HCT116 (cell line): ENCODE measurements around the gene TINCR. TPM values are rescaled to one million over a fixed set of nuclear protein-coding genes. Genes with fewer than 3 reads are reported as not detected.

Source experiments
- ATAC-seq: fragments of 200-7000 bp; cut with Tn5 transposase; 2 replicates; pipeline ENCODE4 v1.9.1; 2020; ENCODE audit warnings: mild to moderate bottlenecking, moderate library complexity
- BruUV-seq: library from RNA; stranded (reverse); fragments of 400-500 nt; replicated peaks from 2 replicates; lab custom pipeline; 2021; lab: Mats Ljungman, UMichigan
- CTCF ChIA-PET: fragments of 300-600 bp; sonication (Branson Sonifier 250); formaldehyde crosslinking; loops from one replicate; lab custom pipeline; 2021; ENCODE audit warnings: antibody characterized with exemption; lab: Charles Lee
- POLR2A ChIA-PET: fragments of 300-600, 350-600 bp; sonication (Branson Sonifier 250); formaldehyde crosslinking; loops from one replicate; lab custom pipeline; 2021; ENCODE audit warnings: antibody characterized with exemption; lab: Charles Lee
- RAD21 ChIA-PET, 2 experiments: fragments of 300-600 bp; sonication (Branson Sonifier 250); formaldehyde crosslinking; loops; one replicate each; lab custom pipeline; 2023; ENCODE audit warnings: low total read pairs in 2 of 2; ENCODE audit not compliant: uncharacterized antibody in 2 of 2, unreplicated experiment in 2 of 2, low non-redundant PET in 1 of 2; lab: Charles Lee
- DNase-seq: peaks from one replicate; pipeline ENCODE4 v3.0.0-alpha.2; 2010; ENCODE audit warnings: low read depth, low spot score
- H2AFZ ChIP-seq: fragments of 200-600 bp; shearing (Covaris generic), sonication (generic); 2 replicates; pipeline ENCODE4 v1.6.1; 2017; ENCODE audit warnings: low read depth, mixed run types, mixed read lengths, antibody characterized with exemption, low read length; ENCODE audit not compliant: poor library complexity, severe bottlenecking
- H3K27ac ChIP-seq: 2 replicates; pipeline ENCODE4 v1.5.1; 2012; ENCODE audit warnings: low read depth, low read length
- H3K27me3 ChIP-seq: fragments of 200-600 bp; sonication (generic); 2 replicates; pipeline ENCODE4 v1.6.1; 2016; ENCODE audit warnings: mixed run types, low read length, mixed read lengths; ENCODE audit not compliant: insufficient read depth
- H3K36me3 ChIP-seq, 2 experiments: fragments of 200-500 bp in 1 of 2; fragments of 200-600 bp in 1 of 2; sonication (Bioruptor generic) in 1 of 2; sonication (generic) in 1 of 2; 2 replicates each; pipeline versions ENCODE4 v1.5.1 to v1.6.1; 2014 to 2016; ENCODE audit warnings: low read length in 2 of 2, inconsistent platforms in 1 of 2, mixed read lengths in 1 of 2, mixed run types in 1 of 2; ENCODE audit not compliant: insufficient read depth in 2 of 2, control insufficient read depth in 1 of 2
- H3K4me1 ChIP-seq, 2 experiments: fragments of 200-600 bp in 1 of 2; sonication (generic) in 1 of 2; 2 replicates each; pipeline versions ENCODE4 v1.5.1 to v1.6.1; 2012 to 2017; ENCODE audit warnings: low read length in 2 of 2, inconsistent platforms in 1 of 2, mild to moderate bottlenecking in 1 of 2, mixed read lengths in 1 of 2, mixed run types in 1 of 2, moderate library complexity in 1 of 2; ENCODE audit not compliant: insufficient read depth in 2 of 2, control insufficient read depth in 1 of 2
- H3K4me2 ChIP-seq: fragments of 200-600 bp; sonication (generic); 2 replicates; pipeline ENCODE4 v1.6.1; 2017; ENCODE audit warnings: mixed run types, low read length, mixed read lengths
- H3K4me3 ChIP-seq, 2 experiments: fragments of 200-600 bp in 1 of 2; sonication (generic) in 1 of 2; replicated peaks in 1 of 2; 2 replicates each; pipeline ENCODE4 v1.5.1; 2011 to 2016; ENCODE audit warnings: low read length in 2 of 2, control low read depth in 1 of 2, low read depth in 1 of 2, mild to moderate bottlenecking in 1 of 2, mixed read lengths in 1 of 2, mixed run types in 1 of 2
- H3K79me2 ChIP-seq: fragments of 200-600 bp; sonication (generic); 2 replicates; pipeline ENCODE4 v1.6.1; 2017; ENCODE audit warnings: mild to moderate bottlenecking, mixed run types, low read length, moderate library complexity, mixed read lengths; ENCODE audit not compliant: insufficient read depth
- H3K9ac ChIP-seq: fragments of 200-600 bp; sonication (generic); 2 replicates; pipeline ENCODE4 v1.6.1; 2016; ENCODE audit warnings: low read length, mixed read lengths
- H3K9me2 ChIP-seq: fragments of 200-600 bp; sonication (generic), shearing (Covaris generic); 2 replicates; pipeline ENCODE4 v1.6.1; 2017; ENCODE audit warnings: mixed run types, mild to moderate bottlenecking, moderate library complexity; ENCODE audit not compliant: insufficient read depth
- H3K9me3 ChIP-seq, 2 experiments: fragments of 200-500 bp in 1 of 2; fragments of 200-600 bp in 1 of 2; sonication (Bioruptor generic) in 1 of 2; sonication (generic) in 1 of 2; 2 replicates each; pipeline ENCODE4 v1.6.1; 2014 to 2017; ENCODE audit warnings: low read length in 2 of 2, mixed read lengths in 2 of 2, inconsistent platforms in 1 of 2, low read depth in 1 of 2, mild to moderate bottlenecking in 1 of 2, mixed run types in 1 of 2, moderate library complexity in 1 of 2; ENCODE audit not compliant: control insufficient read depth in 1 of 2, insufficient read depth in 1 of 2
- H4K20me1 ChIP-seq: fragments of 200-600 bp; sonication (generic), shearing (Covaris generic); 2 replicates; pipeline ENCODE4 v1.6.1; 2017; ENCODE audit warnings: mixed run types, mild to moderate bottlenecking, moderate library complexity; ENCODE audit not compliant: insufficient read depth
- CBX3 ChIP-seq: IDR thresholded peaks from 2 replicates; pipeline ENCODE4 v1.6.1; 2012; ENCODE audit warnings: low read depth
- CEBPB ChIP-seq: IDR thresholded peaks from 2 replicates; pipeline ENCODE4 v1.6.1; 2012; ENCODE audit warnings: low read depth
- ELF1 ChIP-seq: IDR thresholded peaks from 2 replicates; pipeline ENCODE4 v1.6.1; 2012; ENCODE audit warnings: low read depth, borderline replicate concordance
- EZH2phosphoT487 ChIP-seq: fragments of 200-600 bp; IDR thresholded peaks from 2 replicates; pipeline ENCODE4 v1.6.1; 2018; ENCODE audit warnings: antibody characterized with exemption, borderline replicate concordance
- FOSL1 ChIP-seq: IDR thresholded peaks from 2 replicates; pipeline ENCODE4 v1.6.1; 2012; ENCODE audit warnings: low read depth
- JUND ChIP-seq: IDR thresholded peaks from 2 replicates; pipeline ENCODE4 v1.6.1; 2012
- MAX ChIP-seq: IDR thresholded peaks from 2 replicates; pipeline ENCODE4 v1.6.1; 2012
- POLR2A ChIP-seq: IDR thresholded peaks from 2 replicates; pipeline ENCODE4 v1.7.0; 2011; ENCODE audit warnings: borderline replicate concordance; ENCODE audit not compliant: insufficient read depth, insufficient read length; ENCODE audit errors: extremely low read depth
- POLR2AphosphoS5 ChIP-seq: IDR thresholded peaks from 2 replicates; pipeline ENCODE4 v1.6.1; 2011; ENCODE audit warnings: mild to moderate bottlenecking, low read depth, low read length, moderate library complexity
- RAD21 ChIP-seq: IDR thresholded peaks from 2 replicates; pipeline ENCODE4 v1.6.1; 2012; ENCODE audit warnings: low read depth, mild to moderate bottlenecking
- SIN3A ChIP-seq: IDR thresholded peaks from 2 replicates; pipeline ENCODE4 v1.6.1; 2012; ENCODE audit warnings: low read depth
- SP1 ChIP-seq: IDR thresholded peaks from 2 replicates; pipeline ENCODE4 v1.6.1; 2012; ENCODE audit warnings: low read depth
- SRF ChIP-seq: IDR thresholded peaks from 2 replicates; pipeline ENCODE4 v1.6.1; 2012; ENCODE audit warnings: low read depth
- TCF7L2 ChIP-seq: IDR thresholded peaks from 2 replicates; pipeline ENCODE4 v1.7.0; 2011; ENCODE audit warnings: borderline replicate concordance, inconsistent platforms; ENCODE audit not compliant: insufficient read depth, insufficient read length; ENCODE audit errors: extremely low read depth
- ZFX ChIP-seq: fragments of 450-650 bp; IDR thresholded peaks from 2 replicates; pipeline ENCODE4 v1.6.1; 2017
- ZNF274 ChIP-seq: fragments of 200-500 bp; sonication (Bioruptor generic); IDR thresholded peaks from 2 replicates; pipeline ENCODE4 v1.6.1; 2014; ENCODE audit warnings: mild to moderate bottlenecking, low read depth, low read length, inconsistent platforms
- intact Hi-C: fragments of 100-400 bp; cut with micrococcal nuclease; formaldehyde crosslinking; loops from 2 replicates; pipeline ENCODE4 v1.10.0; 2022
- total RNA-seq: library from RNA; stranded (reverse); gene quantifications from one replicate; pipeline ENCODE4 v1.2.1, GENCODE V29; 2021; ENCODE audit not compliant: unreplicated experiment
- TF ChIP-seq, protein P1 (sequence below): IDR thresholded peaks from 2 replicates; pipeline ENCODE4 v1.6.1; 2012; ENCODE audit warnings: low read depth
- TF ChIP-seq, protein P2 (sequence below), 3 experiments: fragments of 200-600 bp in 1 of 3; sonication (generic) in 1 of 3; IDR thresholded peaks in 2 of 3; conservative IDR thresholded peaks in 1 of 3; 2 replicates each; pipeline ENCODE4 v1.5.1; 2012 to 2017; ENCODE audit warnings: low read depth in 2 of 3, low read length in 2 of 3, antibody characterized with exemption in 1 of 3, borderline replicate concordance in 1 of 3, control low read depth in 1 of 3, mild to moderate bottlenecking in 1 of 3, mixed read lengths in 1 of 3, mixed run types in 1 of 3, moderate library complexity in 1 of 3; ENCODE audit not compliant: insufficient read depth in 1 of 3
- TF ChIP-seq, protein P3 (sequence below): IDR thresholded peaks from 2 replicates; pipeline ENCODE4 v1.6.1; 2011; ENCODE audit warnings: mild to moderate bottlenecking, low read length, moderate library complexity; ENCODE audit not compliant: insufficient replicate concordance; ENCODE audit errors: extremely low read depth

The TINCR gene
- total RNA-seq, 1 experiment from 2014 or later, result 6.1 TPM

- Histone ChIP-seq H3K79me2 (no peaks in the 10 kb centered on the region), H3K4me2 (no peak overlapping the region), H4K20me1 (no peaks in the 10 kb centered on the region)
- no peak for ATAC-seq
- TF ChIP-seq, protein P1, sequence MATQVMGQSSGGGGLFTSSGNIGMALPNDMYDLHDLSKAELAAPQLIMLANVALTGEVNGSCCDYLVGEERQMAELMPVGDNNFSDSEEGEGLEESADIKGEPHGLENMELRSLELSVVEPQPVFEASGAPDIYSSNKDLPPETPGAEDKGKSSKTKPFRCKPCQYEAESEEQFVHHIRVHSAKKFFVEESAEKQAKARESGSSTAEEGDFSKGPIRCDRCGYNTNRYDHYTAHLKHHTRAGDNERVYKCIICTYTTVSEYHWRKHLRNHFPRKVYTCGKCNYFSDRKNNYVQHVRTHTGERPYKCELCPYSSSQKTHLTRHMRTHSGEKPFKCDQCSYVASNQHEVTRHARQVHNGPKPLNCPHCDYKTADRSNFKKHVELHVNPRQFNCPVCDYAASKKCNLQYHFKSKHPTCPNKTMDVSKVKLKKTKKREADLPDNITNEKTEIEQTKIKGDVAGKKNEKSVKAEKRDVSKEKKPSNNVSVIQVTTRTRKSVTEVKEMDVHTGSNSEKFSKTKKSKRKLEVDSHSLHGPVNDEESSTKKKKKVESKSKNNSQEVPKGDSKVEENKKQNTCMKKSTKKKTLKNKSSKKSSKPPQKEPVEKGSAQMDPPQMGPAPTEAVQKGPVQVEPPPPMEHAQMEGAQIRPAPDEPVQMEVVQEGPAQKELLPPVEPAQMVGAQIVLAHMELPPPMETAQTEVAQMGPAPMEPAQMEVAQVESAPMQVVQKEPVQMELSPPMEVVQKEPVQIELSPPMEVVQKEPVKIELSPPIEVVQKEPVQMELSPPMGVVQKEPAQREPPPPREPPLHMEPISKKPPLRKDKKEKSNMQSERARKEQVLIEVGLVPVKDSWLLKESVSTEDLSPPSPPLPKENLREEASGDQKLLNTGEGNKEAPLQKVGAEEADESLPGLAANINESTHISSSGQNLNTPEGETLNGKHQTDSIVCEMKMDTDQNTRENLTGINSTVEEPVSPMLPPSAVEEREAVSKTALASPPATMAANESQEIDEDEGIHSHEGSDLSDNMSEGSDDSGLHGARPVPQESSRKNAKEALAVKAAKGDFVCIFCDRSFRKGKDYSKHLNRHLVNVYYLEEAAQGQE, result no peak
- TF ChIP-seq RAD21, result no peak
- no peak for TF ChIP-seq ELF1
- TF ChIP-seq, protein P2, sequence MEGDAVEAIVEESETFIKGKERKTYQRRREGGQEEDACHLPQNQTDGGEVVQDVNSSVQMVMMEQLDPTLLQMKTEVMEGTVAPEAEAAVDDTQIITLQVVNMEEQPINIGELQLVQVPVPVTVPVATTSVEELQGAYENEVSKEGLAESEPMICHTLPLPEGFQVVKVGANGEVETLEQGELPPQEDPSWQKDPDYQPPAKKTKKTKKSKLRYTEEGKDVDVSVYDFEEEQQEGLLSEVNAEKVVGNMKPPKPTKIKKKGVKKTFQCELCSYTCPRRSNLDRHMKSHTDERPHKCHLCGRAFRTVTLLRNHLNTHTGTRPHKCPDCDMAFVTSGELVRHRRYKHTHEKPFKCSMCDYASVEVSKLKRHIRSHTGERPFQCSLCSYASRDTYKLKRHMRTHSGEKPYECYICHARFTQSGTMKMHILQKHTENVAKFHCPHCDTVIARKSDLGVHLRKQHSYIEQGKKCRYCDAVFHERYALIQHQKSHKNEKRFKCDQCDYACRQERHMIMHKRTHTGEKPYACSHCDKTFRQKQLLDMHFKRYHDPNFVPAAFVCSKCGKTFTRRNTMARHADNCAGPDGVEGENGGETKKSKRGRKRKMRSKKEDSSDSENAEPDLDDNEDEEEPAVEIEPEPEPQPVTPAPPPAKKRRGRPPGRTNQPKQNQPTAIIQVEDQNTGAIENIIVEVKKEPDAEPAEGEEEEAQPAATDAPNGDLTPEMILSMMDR (IDR thresholded peaks at IDR 0.05 in 2 of 3, conservative IDR thresholded peaks at IDR 0.05 in 1 of 3; ENCODE audit: borderline replicate concordance in 1 of 3, insufficient read depth in 1 of 3, low read depth in 2 of 3, low read length in 2 of 3), result no peak
- no peak for TF ChIP-seq EZH2phosphoT487
- TF ChIP-seq FOSL1, result no peak
- TF ChIP-seq SIN3A, result no peak
- TF ChIP-seq CEBPB, result no peak
- no peak for TF ChIP-seq JUND
- TF ChIP-seq, protein P3, sequence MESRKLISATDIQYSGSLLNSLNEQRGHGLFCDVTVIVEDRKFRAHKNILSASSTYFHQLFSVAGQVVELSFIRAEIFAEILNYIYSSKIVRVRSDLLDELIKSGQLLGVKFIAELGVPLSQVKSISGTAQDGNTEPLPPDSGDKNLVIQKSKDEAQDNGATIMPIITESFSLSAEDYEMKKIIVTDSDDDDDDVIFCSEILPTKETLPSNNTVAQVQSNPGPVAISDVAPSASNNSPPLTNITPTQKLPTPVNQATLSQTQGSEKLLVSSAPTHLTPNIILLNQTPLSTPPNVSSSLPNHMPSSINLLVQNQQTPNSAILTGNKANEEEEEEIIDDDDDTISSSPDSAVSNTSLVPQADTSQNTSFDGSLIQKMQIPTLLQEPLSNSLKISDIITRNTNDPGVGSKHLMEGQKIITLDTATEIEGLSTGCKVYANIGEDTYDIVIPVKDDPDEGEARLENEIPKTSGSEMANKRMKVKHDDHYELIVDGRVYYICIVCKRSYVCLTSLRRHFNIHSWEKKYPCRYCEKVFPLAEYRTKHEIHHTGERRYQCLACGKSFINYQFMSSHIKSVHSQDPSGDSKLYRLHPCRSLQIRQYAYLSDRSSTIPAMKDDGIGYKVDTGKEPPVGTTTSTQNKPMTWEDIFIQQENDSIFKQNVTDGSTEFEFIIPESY, result no peak
- no peak for TF ChIP-seq SRF
- no peak for TF ChIP-seq CBX3
- no peak for TF ChIP-seq ZFX
- TF ChIP-seq TCF7L2, result no peak
- no peak for TF ChIP-seq SP1
- TF ChIP-seq MAX, result no peak
- no peak for TF ChIP-seq POLR2A
- TF ChIP-seq ZNF274, result no peak
- TF ChIP-seq POLR2AphosphoS5, result no peak
- TF ChIP-seq, all 23 proteins: peak for 0
- no TSS peak for BruUV-seq
- ChIA-PET POLR2A (no interaction called here), CTCF (interaction anchor here (2.8 kb wide), 1 partner anchor 33 kb away, joined by 6 read pairs; no protein-coding TSS in a partner anchor), RAD21 (no interaction called here)
- Histone ChIP-seq H3K9me3 (no peaks in the 10 kb centered on the region), H2AFZ (no peak overlapping the region), H3K9me2 (no peaks in the 10 kb centered on the region), H3K27ac (no peak overlapping the region), H3K36me3 (no peaks in the 10 kb centered on the region; a peak in 1 of 4 replicates), H3K9ac (no peak overlapping the region), H3K27me3 (no peaks in the 10 kb centered on the region), H3K4me3 (no peak overlapping the region), H3K4me1 (peaks cover 0 to 6% of the 10 kb centered on the region in 2 experiments; a peak in 1 of 4 replicates)
- no peak for DNase-seq
- intact Hi-C loops, result no loop called here
These were observed 12.4 kb upstream of the TINCR start for GRCh38 chr19:5580161-5580571.
